ENCODE results near the gene TLE7.

- no peak for TF ChIP-seq CTCF (tag by site-specific recombination; IDR thresholded peaks at IDR 0.05)
- TF ChIP-seq ZNF138 (tag by site-specific recombination; IDR thresholded peaks at IDR 0.05; ENCODE audit: borderline replicate concordance), result no peak
- TF ChIP-seq ELK4 (IDR thresholded peaks at IDR 0.05; ENCODE audit: borderline replicate concordance, low read depth, low read length), result no peak
- TF ChIP-seq KLF9 (tag by site-specific recombination; IDR thresholded peaks at IDR 0.05; ENCODE audit: low read depth), result no peak
- TF ChIP-seq MZF1 (tag by site-specific recombination; IDR thresholded peaks at IDR 0.05; ENCODE audit: borderline replicate concordance), result no peak
- TF ChIP-seq ZSCAN23 (tag by site-specific recombination; IDR thresholded peaks at IDR 0.05), result no peak
- TF ChIP-seq ZNF514 (tag by site-specific recombination; IDR thresholded peaks at IDR 0.05), result no peak
- TF ChIP-seq TRIM28 (IDR thresholded peaks at IDR 0.05; ENCODE audit: borderline replicate concordance, low read length), result no peak
- TF ChIP-seq KLF8 (tag by site-specific recombination; IDR thresholded peaks at IDR 0.05), result no peak
- no peak for TF ChIP-seq ZNF580 (tag by site-specific recombination; IDR thresholded peaks at IDR 0.05)
- no peak for TF ChIP-seq ZBTB8A (tag by site-specific recombination; IDR thresholded peaks at IDR 0.05)
These were observed 35.5 kb downstream of the TLE7 start for GRCh38 chr16:71406316-71406715.

All from HEK293 (cell line).